Measurements from ENCODE around the gene DPP6.

DPP6 gene

DNA sequence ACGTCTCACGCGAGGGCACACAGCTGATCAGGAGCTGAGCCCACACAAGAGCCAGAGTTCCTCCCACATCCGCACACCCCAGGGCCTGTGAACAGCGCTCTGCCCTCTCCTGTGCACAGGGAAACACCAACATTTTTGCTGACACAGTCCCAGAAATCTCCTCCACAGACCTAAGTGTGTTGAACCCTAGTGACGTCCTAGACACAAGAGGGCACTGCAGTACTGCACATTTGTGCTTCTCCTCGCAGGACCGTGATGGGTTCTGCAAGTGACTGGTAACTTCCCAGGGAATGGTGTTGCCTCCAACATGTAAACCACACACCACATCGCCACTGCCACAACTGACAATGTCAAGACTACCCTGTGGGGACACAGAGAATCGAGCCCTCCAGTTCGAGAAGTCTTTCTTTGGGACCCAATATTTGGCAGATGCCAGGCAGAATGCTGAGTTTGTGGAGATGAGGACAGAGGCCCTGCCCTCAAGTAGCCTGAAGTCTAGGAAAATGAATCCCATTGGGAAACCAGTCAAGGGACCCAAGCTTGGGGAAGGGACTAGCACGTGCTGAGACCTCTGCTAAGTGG lies 780.5 kb downstream of the DPP6 start:
- no peak for DNase-seq (ENCODE audit: low read depth)

DNA sequence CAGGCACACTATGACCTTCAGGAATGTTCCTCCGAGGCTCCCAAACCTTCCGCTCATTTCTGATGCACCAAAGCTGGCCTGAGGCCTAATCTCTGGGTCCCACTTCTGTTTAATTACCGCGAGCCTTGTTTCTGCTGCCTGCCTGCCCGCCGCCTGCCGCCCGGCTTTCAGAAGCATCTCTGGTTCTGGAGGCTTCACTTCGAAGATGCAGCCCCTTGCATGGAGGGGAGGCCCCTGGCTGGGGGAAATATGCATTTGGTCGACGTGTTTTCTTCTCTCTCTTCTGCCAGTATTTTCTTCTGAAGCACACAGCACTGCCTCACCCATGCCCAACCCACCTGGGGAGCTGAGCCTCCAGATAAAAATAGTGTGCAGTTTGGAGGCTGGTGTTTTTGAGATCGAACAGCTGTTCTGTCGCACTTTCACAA lies 783.8 kb downstream of the DPP6 start:
- no peak for DNase-seq (ENCODE audit: low read depth)

DNA sequence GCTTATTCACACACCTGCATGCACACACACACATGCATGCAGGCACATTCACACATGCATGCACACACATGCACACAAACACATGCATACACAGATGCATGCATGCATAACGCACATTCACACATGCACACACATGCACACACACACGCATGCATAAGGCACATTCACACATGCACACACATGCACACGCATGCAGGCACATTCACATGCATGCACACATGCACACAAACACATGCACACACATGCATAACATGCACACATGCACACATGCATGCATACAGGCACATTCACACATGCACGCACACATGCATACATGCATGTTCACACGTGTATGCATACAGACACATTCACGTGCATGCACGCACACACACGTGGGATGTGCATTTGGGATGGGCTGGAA lies 784.9 kb downstream of the DPP6 start:
- no peak for DNase-seq (ENCODE audit: low read depth)

DNA sequence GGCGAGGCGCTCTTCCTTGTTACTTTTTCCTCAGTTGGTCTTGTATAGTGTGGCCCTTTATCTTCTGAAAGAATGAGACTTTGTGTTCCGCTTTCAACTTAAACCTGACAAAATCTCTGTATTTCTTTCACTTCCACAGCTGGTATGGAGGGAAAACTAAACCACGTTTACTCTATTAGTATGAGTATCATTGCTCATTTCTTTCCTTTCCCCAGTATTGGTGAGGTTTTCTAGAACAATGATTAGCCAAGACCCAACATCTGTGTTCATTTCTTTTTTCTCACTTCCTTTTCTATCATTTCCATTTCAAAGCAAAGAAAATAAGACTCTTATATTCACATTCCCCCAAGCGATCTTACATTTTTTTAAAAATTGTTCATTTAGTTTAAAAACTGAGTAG lies 785.4 kb downstream of the DPP6 start:
- no peak for DNase-seq (ENCODE audit: low read depth)

DNA sequence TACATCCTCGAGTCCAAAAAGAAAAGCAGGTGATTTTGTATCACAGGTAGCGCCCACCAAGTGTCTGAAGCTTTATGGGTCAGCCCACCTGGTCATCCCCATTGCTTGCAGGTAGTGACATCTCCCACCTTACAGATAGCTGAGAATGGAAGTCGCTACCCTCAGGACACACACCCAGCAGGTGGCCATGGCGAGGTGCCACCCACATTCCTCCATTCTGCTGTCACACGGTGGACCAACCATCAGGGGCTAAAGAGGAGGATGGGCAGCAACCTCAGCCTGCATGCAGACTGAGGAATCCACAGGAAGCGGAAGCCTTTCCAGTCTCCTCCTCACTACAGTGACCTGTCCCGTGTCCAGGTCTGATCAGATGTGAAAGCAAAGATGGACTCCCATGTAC lies 787.9 kb downstream of the DPP6 start:
- DNase-seq (ENCODE audit: low read depth) = no peak

DNA sequence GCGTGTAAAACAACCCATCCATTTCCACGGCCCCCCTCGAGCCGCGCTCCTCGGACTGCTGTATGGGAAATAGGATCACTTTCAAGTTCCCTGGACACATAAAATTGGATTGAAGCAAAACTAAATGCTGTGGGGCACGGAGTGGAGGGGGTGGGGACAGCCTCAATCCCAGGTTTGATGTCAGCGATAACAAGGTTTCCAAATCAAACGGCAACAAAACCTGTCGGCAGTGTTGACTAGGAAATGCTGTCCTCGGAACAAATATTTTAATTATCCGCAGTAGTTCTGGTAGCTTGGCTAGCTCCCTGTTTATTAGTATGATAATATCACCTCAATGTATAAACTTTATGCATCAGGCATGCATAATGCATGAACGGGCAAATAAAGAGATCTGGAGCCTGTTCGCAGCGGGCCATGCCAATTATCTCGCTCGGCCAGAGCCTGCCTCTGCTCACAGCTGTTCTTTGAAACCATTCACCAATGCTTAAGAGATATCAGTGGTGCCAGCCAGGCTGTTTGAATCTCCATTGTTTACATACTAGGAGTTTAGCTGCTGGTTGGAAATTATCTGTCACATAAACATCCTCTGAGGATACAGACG lies 789.6 kb downstream of the DPP6 start:
- DNase-seq (ENCODE audit: low read depth) = no peak

DNA sequence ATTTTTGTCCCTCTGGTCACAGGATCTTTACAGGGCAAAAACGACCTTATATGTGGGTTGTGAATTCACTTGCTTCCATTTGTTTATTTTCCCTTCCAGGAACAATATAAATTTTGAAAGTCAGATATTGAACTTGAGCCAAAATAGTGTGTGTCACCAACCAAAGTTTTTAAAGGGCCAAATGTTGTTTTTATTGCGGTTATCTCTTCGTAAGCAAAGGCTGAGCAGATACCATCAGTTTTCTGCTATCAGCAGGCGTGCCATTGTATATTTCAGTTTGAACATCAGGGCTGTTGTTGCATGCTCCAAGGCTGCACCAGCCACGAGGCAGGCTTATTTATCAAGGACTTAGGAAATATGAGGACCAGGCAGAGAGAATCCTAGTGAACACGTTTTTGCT lies 790.4 kb downstream of the DPP6 start:
- DNase-seq (ENCODE audit: low read depth) = no peak

DNA sequence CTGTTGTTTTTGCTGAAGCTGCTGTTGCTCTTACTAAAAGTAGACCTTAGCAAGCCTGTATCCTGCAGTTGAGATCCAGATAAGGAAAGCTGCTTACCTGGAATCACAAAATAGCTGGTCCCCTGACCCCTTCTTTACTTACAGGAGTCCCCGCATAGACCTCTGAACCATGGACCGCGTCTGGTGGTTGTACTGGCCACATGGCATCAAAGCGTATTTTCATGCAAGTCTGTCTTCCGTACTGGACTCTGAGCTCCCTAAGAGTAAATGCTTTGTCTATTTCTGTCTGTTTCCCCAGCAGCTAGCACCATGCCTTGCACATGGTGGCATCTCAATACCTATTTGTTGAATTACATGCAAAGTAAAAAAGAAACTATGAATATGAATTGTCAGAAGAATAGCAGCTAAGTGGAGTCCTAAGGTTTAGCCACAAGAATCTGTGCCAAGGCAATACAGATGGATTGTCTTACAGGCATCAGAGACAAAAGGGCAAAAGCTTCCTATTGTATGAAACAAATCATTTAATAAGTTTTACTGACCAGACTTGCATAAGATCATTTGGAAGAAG lies 791.6 kb downstream of the DPP6 start:
- DNase-seq (ENCODE audit: low read depth) = no peak

DNA sequence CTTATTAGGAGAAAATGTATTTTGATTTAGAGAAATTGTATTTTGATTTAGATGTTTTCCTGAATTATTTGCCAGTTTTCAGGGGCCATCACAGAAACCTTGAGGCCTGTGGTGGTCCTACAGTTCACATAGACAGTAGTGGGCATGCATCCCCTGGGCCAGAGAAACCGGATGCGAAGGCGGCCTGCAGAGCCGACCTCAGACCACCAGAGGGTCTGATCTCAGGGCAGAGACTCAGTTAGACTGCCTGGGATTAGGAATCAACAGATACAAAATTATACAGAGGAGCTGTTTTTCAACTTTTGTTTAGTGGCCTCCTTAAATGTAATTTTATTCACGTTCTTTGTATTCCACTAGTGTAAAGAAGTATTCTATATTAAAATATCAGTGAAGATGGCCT lies 792.3 kb downstream of the DPP6 start:
- no peak for DNase-seq (ENCODE audit: low read depth)

DNA sequence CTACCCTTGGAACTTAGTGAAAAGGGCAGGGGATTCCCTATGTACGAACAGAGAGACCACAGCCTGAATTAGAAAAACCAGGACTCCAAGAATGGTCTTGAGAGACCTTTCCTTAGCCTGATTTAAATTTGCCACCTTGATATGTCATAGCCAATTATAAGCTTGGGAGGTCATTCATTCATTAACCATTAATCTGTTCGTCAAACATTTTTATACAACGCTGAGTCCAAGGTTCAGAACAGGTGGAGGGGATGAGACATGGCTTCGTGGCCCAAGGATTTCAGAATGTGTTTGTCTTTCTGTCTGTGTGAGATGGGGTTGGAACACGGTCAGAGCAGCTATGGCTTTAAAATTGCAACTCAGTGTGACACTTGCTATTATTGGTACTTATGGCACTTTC lies 792.8 kb downstream of the DPP6 start:
- no peak for DNase-seq (ENCODE audit: low read depth)

DNA sequence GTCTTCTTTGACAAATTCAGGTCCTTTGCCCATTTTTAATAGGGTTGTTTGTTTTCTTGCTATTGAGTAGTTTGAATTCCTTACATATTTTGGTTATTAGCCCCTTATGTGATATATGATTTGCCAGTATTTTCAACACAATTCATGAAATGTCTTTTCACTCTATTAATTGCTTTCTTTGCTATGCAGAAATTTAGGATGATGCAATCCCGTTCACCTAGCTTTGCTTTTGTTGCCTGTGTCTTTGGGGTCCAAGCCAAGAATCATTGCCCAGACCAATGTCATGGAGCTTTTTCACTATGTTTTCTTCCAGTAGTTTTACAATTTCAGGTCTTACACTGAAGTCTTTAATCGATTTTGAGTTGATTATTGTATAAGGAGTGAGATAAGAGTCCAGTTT lies 796.3 kb downstream of the DPP6 start:
- DNase-seq (ENCODE audit: low read depth) = no peak

DNA sequence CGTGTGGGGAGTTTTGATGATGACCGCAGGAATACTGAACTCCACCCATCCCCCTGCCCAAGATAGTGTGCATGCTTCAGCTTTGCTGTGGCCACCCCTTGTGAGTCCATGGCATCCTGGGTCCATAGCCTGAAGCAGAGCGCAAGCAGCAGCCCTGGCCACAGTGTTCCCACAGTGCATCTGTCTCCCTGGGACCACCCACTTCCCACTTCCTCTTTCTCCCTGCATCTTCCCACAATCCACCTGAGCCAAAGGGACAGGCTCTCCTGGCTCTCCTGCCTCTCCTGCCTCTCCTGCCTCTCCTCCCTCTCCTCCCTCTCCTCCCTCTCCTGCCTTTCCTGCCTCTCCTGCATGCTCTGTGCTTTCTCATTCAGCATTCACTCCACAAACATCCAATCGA lies 800.0 kb downstream of the DPP6 start:
- DNase-seq (ENCODE audit: low read depth) = no peak

DNA sequence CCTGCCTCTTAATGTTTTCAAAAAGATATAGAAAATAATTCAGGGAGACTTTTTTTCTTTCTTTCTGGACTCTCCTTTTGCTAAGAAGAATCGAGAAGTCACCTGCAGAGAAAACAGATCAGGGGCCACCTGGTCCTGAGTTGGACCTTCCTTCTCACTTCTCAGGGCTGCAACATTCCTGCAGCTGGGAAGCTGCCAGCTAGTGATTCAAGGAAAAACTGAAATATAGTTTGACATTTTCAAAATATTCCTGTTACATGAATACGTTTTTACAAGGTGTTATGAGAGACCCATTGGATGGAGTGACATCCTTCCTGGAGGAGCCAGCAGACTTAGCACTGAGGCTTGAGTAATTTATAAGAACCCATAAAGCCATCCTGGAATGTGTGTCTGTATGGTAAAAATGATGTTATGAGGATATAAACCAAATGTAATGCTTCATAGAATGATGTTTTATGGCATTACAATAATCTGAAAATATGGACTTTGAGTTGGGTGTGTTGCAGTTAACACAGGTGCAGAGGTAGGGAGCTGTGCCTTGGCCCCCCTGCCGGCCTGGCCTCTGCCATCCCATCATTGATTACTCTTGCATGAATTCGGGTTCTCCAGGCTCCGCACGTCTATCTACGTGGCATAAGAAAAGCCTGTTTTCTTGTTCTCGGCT lies 801.0 kb downstream of the DPP6 start:
- DNase-seq (ENCODE audit: low read depth) = no peak

DNA sequence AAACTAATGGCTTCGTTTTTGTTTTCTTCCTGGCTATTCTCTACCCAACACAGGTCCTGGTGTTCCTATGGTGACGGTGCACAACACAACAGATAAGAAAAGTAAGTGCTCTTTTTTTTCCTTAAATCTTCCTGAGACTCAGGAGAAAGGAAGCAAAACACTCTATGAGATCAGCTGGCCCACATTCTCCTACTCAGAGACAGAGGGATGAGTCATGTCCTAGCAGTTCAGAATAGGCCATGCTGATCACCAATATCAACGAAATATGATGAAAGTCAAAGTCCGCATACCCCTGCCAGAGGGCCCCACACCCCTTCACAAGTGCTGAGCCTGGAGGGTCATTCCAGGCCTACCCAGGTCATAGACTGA lies 801.5 kb downstream of the DPP6 start:
- no peak for DNase-seq (ENCODE audit: low read depth)

DNA sequence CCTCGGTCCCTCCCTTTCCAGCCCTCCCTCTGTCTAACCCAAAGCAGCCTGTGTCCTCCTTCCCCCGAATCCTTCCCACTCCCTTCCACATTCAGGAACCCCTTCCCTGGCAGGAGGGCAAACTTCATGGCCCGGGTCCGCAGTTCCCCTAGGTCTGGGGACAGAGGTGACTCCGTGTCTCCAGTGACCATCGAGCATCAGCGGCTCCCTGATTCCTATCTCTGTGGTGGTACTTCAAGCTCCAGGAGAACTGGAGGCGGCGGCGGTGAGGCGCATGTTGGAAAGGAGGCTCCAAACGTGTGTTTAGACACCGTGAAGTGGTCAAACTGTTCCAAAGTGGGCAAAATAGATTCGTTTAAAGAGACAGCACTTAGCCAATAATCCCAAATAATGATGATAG lies 802.6 kb downstream of the DPP6 start:
- DNase-seq (ENCODE audit: low read depth) = no peak

DNA sequence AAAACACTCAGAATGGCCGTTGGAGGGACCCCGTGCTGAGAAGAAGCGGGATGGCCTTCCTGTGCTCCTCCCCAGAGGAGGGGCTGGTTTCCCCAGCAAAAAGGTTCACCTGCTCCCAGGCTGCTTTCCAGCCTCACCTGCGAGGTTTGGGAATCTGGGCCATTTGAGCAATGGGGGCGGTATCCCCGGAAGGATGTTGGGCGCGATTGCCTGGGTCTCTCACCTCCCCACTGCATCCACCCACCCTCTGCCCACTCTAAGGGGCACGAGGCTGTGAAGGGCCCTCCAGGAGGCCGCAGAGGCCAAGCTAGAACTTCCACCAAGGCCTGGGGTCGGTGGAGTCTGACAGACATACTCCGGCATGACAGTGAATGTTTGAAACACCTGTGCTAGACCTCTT lies 803.2 kb downstream of the DPP6 start:
- DNase-seq (ENCODE audit: low read depth) = no peak

DNA sequence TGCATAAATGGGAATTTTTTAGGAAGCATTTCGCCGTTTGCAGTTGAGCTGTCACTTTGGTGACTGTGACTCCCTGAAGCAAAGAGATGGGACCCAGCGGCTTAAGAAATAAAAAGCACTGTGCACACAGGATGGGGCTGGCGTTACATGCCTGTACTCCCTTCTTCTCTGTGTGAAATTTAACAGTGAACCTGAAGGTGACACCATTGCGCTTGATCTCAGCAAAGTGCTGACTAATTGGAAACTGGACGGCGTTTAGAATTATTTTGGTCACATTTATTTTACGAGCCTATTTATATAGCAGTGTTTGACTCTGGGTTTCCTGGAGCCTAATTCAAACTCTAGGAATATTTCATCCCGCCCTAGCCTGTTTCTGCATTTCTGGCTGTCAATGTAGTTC lies 804.5 kb downstream of the DPP6 start:
- no peak for DNase-seq (ENCODE audit: low read depth)

DNA sequence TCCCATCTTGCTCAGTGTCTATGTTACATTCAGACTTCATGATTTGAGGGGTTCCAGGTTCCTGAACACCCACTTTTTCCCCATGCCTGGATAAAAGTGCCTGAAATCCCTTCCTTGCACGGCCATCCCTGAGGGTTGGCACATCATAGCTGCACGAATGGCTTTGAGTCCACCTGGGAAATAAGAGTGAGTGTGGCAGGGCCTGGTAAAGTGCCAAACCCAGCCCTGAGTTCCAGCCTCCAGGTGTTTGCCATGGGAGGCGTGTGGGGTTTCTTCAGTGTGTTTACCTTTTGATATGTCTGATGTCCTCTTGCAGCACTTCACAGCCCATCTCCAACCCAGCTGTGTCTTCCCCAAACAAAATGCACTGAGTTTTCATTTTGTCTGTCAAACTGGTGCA lies 805.0 kb downstream of the DPP6 start:
- DNase-seq (ENCODE audit: low read depth) = no peak

DNA sequence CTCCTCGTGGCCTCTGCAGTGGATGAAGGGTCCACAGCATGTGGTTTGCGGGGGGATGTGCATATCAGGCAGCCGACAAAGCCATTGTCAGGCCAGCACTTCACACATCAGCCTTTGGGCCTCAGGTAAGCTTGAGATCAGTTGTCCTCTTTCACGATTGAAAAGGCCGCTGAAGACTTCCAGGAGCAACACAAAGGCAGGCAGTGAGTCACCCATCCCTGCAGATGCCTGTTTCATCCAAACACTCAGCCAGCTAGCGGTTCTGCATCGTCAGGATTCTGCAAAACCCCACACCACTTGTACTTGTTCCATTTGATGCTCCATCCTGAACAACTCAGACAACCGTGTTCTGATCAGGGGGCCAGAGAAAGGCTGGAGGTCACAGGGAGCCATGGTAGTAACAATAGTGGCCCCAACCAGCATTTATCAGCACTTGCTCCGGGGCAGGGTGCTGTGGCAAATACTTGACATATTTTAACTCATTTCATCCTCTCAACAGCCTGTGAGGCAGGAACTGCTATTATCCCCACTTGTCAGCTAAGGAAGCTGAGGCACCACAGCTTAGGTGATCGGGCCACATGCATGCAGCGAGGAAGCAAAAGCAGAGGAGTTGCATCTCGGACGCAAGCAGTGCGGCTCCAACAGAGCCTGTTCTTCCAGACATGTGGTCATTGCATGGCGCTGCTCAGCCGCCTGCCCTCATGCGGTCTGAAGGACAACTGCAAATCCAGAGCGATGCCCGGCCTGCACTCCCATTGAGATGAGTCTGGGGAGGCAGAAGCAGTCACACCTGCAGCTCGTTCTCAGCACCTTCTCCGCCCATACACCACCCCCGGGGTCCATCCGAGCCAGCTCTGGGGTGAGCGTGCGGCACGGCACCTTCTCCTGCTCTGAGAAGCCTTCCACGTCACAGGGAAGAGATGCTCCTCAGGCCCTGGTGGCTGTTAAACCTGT lies 805.8 kb downstream of the DPP6 start:
- no peak for DNase-seq (ENCODE audit: low read depth)

DNA sequence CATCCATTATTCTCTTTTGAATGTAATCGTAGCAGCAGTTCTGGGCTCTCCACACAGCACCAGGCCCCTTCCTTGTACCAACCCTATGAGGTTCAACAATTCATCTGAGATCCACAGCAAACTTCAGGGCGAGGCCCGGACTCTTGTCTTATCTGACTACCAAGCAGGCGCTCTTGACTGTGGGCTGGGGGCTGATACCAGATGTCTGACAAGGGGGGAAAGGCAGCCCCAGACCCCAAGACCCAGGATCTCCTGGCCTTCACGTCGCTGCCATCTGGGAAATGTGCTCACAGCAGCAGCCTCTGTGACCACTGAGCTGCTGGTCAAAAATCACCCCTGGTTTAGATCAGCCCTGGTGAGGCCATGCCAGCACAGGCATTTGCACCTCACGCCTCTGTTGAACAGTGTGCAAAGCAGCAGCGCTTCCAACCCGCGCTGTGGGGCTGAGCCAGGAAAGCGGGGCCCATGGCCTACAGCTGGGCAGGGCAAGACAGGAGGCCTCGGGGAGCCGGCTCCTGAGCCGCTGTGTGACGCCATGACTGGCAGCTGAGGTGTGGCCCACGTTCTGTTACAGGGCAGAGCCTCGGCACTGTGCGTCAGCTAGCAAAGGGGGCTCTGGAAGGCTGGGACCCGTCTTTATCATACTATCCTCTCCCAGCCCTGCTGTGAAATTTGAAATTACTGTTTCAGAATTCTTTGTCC lies 806.8 kb downstream of the DPP6 start:
- DNase-seq (ENCODE audit: low read depth) = no peak

DNA sequence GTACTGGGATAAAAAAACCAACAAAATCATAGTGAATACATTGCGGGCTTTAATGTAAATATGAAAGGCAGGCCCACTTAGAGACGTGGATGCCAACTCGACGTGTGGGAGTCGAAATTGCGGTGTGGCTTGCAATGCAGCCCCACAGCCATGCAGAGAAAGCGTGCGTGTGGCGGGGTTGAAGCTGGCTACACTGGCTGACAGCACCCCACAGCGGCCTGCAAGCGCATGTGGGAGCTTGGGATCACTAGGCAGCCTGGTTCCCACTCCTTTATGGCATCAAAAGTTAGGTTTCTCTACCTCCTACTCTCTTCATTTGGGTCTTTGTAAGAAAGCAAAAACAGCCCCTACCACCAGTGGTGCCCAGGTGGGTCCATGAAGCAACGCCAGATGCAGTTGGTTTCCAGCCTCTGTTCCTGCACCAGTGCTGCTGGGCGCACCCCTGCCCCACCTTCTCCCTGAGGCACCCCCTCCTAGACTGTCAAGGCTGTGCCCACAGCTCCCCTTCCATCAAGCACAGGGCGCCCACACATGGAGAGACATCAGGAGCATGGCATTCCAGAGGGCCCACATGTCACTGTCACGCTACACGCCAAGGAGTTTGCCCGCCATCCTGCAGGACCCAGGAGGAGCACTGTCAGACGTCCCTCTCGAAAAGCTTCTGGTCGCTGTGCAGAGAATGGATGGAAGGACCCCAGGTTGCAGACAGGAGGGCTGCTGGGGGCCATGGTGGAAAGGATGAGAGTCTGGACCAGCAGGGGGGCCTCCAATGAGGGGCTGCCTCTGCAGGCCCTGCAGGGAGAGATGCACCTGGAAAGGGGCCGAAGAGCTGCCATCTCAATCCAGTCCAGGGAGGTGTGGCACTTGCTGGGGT lies 807.8 kb downstream of the DPP6 start:
- no peak for DNase-seq (ENCODE audit: low read depth)
